ENCODE measurements around the gene ASTN2. TPM values are rescaled to one million over a fixed set of nuclear protein-coding genes. Genes with fewer than 3 reads are reported as not detected.

The ASTN2 gene
- total and polyA plus RNA-seq, 2 donors (not counting 3 experiments of a cell fraction or from before 2014, with no cell fraction given), result 1.0 to 1.9 TPM

DNA sequence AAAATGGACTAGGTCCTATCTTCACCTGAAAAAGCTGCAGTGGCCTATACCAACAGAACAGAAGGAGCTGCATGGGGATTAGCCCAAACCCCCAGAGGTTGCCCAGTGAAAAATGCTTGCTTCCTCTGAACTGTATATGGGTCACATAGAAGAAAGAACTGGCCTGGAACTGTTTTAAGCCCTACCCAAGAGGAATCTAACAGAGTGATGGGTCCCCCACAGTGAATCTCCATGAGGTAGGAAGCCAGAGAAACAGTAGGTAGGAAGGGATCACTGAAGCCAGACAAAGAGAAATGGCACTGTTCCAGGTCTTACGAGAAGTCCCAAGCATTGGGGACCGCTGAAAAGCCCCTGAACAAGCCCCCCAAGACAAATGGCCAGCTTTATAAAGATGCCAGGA, 756.6 kb downstream of the ASTN2 start:
- BruUV-seq (replicated peaks), result no TSS peak
- Histone ChIP-seq H3K79me2 (ENCODE audit: control insufficient read depth, insufficient read depth, low read length) (no peaks in the 10 kb centered on the region), H3K27ac (ENCODE audit: insufficient read depth, low read depth, low read length) (no peak overlapping the region), H3K36me3 (ENCODE audit: control insufficient read depth in 2 of 2, extremely low read depth in 1 of 2, insufficient read depth in 2 of 2, low read length in 2 of 2) (no peaks in the 10 kb centered on the region), H3K9me3 (replicated peaks; ENCODE audit: control insufficient read depth, insufficient read depth, low read length) (no peaks in the 10 kb centered on the region), H2AFZ (ENCODE audit: low read depth, low read length) (no peak overlapping the region), H4K20me1 (replicated peaks; ENCODE audit: control insufficient read depth, extremely low read depth, insufficient read depth, low read length) (no peaks in the 10 kb centered on the region), H3K4me1 (ENCODE audit: control insufficient read depth, extremely low read depth, insufficient read depth, low read length) (no peaks in the 10 kb centered on the region), H3K4me3 (replicated peaks in 1 of 3; ENCODE audit: insufficient read depth in 1 of 3, low read depth in 1 of 3, low read length in 3 of 3) (no peak overlapping the region), H3K9me1 (replicated peaks; ENCODE audit: control insufficient read depth, extremely low read depth, insufficient read depth, low read length) (no peaks in the 10 kb centered on the region), H3K9ac (replicated peaks; ENCODE audit: extremely low read depth, insufficient read depth, low read length) (no peak overlapping the region), H3K27me3 (ENCODE audit: control insufficient read depth in 2 of 2, insufficient read depth in 2 of 2, low read length in 2 of 2) (no peaks in the 10 kb centered on the region), H3K4me2 (ENCODE audit: insufficient read depth, low read length) (no peak overlapping the region)
- ChIA-PET POLR2A (no interaction called here), CTCF (interaction anchor here (0.7 kb wide), 1 partner anchor 1066 kb away, joined by 3 read pairs; no protein-coding TSS in a partner anchor)
- TF ChIP-seq, protein P1, sequence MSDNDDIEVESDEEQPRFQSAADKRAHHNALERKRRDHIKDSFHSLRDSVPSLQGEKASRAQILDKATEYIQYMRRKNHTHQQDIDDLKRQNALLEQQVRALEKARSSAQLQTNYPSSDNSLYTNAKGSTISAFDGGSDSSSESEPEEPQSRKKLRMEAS (IDR thresholded peaks at IDR 0.05; ENCODE audit: insufficient read depth, insufficient read length), result no peak
- TF ChIP-seq GATA2 (IDR thresholded peaks at IDR 0.05; ENCODE audit: insufficient read depth, insufficient read length, low read depth, low read length) (no peak), FOS (IDR thresholded peaks at IDR 0.05; ENCODE audit: borderline replicate concordance, insufficient read depth, low read length) (no peak)
- intact Hi-C loops (cut with micrococcal nuclease) (no loop called here), dilution Hi-C loops (cut with MboI; ENCODE audit: extremely low pct_ligation_motif_present, low sequenced_read_pairs) (no loop called here)
- FAIRE-seq, result no peak
- no peak for DNase-seq (ENCODE audit: low read depth, low spot score)

DNA sequence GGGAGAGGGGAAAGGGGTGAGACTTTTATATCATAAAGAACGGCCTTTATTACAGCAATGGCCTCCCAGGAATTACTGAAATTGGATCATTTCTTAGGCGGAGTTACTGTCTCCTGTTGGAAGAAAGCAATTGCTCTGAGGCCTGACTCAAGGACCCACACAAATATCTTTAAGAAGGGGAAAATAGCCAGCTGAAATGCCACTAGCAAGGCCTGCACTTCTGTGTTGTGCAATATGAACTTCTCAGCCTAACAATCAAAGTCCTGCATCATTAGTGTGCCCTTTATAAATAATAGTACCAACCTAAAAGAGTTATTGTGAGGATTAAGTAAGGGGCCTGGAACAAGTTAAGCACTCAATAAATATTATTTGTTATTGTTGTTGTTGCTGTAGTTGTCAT, 757.9 kb downstream of the ASTN2 start:
- no peak overlapping the region for H3K4me2 ChIP-seq (ENCODE audit: insufficient read depth, low read length)
- no peaks in the 10 kb centered on the region for H3K9me3 ChIP-seq (replicated peaks; ENCODE audit: control insufficient read depth, insufficient read depth, low read length)
- ChIA-PET POLR2A (no interaction called here), CTCF (no interaction called here)
- H3K9me1 ChIP-seq (replicated peaks; ENCODE audit: control insufficient read depth, extremely low read depth, insufficient read depth, low read length), result no peaks in the 10 kb centered on the region
- H3K27me3 ChIP-seq (ENCODE audit: control insufficient read depth in 2 of 2, insufficient read depth in 2 of 2, low read length in 2 of 2), result no peaks in the 10 kb centered on the region
- intact Hi-C loops (cut with micrococcal nuclease), result no loop called here
- H3K9ac ChIP-seq (replicated peaks; ENCODE audit: extremely low read depth, insufficient read depth, low read length), result no peak overlapping the region
- BruUV-seq (replicated peaks), result no TSS peak
- H4K20me1 ChIP-seq (replicated peaks; ENCODE audit: control insufficient read depth, extremely low read depth, insufficient read depth, low read length), result no peaks in the 10 kb centered on the region
- no peaks in the 10 kb centered on the region for H3K4me1 ChIP-seq (ENCODE audit: control insufficient read depth, extremely low read depth, insufficient read depth, low read length)
- DNase-seq (ENCODE audit: low read depth, low spot score) (no peak), FAIRE-seq (no peak)
- dilution Hi-C loops (cut with MboI; ENCODE audit: extremely low pct_ligation_motif_present, low sequenced_read_pairs), result no loop called here
- no peak overlapping the region for H3K4me3 ChIP-seq (replicated peaks in 1 of 3; ENCODE audit: insufficient read depth in 1 of 3, low read depth in 1 of 3, low read length in 3 of 3)
- no peaks in the 10 kb centered on the region for H3K79me2 ChIP-seq (ENCODE audit: control insufficient read depth, insufficient read depth, low read length)
- no peak overlapping the region for H2AFZ ChIP-seq (ENCODE audit: low read depth, low read length)
- H3K36me3 ChIP-seq (ENCODE audit: control insufficient read depth in 2 of 2, extremely low read depth in 1 of 2, insufficient read depth in 2 of 2, low read length in 2 of 2), result no peaks in the 10 kb centered on the region
- TF ChIP-seq FOS (IDR thresholded peaks at IDR 0.05; ENCODE audit: borderline replicate concordance, insufficient read depth, low read length), result no peak
- H3K27ac ChIP-seq (ENCODE audit: insufficient read depth, low read depth, low read length), result no peak overlapping the region

Data from endothelial cell of umbilical vein (primary cell).